Ecto neural progenitor cell (in vitro differentiated cells): ENCODE data around the gene UGT2A1.

ENCODE experiments used
- DNase-seq: peaks from one replicate; pipeline ENCODE4 v3.0.0-alpha.2; 2018; ENCODE audit warnings: low spot score

UGT2A1 gene

DNA sequence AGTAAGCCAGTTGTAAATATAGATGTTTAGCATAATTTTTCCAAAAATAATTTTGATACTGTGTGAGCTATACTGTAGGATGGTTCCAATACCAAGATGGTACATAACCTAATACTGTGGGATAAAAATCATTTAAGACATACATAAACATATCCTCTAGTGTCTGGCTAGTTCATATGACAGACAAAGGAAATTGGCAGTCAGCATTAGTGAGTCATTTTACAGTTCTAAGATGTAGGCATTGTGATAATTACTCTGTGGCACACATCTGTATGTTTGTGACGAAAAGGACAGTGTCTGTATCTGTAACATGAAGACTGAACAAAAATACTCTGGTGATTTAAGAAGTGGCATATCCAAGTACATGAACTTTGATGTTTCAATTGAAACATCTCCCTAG, 63.2 kb downstream of the UGT2A1 start:
- no peak for DNase-seq

DNA sequence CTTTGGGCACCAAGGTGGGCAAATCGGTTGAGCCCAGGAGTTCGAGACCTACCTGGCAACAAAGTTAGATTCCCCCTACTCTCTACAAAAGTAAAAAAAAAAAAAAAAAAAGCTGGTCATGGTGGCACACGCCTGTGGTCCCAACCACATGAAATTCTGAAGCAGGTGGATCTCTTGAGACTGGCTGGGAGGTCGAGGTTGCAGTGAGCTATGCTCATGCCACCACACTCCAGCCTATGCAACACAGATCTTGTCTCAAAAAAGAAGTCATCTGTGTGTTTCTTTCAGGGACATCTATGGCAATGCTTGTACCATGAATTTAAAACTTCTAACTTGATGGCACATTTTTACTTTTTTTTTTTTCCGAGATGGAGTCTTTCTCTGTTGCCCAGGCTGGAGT, 68.9 kb downstream of the UGT2A1 start:
- DNase-seq, result no peak

DNA sequence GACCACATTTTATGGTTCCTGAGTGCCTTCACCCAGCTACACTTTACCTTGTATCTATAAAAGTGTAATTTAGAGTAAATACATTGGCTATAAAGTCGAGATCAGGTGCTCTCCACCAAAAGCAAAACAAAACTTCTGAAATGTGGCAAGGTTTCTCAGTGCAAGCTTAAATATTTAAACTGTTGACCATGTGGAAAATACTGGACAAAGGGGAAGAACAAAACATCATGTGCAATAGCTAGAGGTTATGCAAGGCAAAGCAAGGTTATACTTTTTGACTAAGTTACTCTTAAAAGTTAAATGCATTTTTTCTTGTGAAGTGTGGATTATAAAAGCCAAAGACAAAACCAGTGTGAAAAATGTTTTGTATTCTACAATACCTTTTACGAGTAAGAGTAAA, 69.5 kb downstream of the UGT2A1 start:
- no peak for DNase-seq

DNA sequence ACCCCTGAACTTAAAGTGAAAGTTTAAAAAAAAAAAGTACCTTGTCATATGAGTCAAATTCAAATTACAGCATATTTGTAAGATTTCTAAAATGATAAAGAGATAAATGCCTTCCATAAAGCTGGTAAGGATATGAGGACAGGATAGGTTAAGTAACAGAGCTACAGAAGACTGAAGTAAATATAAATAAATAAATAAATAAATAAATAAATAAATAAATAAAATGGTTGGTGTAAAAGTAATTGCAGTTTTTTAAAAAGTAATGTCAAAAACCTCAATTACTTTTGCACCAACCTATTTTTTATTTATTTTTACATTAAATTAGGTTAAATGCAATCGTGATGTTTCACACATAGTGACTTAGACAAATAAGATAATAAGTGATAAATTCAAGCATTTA, 75.8 kb downstream of the UGT2A1 start:
- DNase-seq, result no peak

DNA sequence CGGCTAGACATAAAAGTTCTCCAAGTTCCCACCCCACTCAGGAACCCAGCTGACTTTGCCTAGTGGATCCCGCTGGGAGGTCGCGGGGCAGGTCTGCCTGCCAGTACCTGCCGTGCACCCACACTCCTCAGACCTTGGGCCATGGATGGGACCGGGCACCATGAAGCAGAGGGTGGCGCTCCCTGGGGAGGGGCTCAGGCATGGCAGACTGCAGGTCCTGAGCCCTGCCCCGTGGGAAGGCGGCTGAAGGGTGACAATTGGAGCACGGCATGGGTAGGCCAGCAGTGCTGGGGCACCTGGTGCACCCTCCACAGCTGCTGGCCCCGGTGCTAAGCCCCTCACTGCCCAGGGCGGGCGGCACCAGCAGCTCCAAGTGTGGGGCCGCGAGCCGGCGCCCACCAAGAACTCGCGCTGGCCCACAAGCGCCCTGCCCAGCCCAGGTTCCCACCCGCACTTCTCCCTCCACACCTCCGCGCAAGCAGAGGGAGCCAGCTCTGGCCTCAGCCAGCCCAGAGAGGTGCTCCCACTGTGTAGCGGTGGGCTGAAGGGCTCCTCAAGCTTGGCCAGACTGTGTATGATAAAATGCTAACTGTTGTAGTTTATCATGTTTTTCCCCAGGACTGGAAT, 76.7 kb downstream of the UGT2A1 start:
- DNase-seq, result no peak

- no peak for DNase-seq
Measured at GRCh38 chr4:69568787-69569186, 84.3 kb downstream of the UGT2A1 start.

- no peak for DNase-seq
Measured at GRCh38 chr4:69563424-69563823, 89.6 kb downstream of the UGT2A1 start.

DNA sequence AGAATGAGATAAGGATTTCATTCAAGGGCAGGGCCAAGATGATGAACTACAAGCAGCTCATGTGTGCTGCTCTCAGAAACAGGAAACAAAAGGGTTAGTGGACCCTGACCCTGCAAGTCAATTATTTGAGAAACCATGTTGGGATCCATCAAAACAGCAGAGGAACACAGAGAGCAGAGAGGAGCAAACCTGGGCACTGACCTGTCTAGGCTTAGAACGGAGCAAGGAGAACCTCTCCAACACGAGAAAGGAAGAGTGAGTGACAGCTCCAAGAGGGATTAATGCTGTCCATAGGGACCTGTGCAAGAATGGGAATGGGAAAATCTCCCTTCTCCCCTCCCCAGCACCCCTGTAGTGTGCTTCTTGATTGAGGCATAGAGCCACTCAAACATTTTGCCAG, 103.4 kb downstream of the UGT2A1 start:
- DNase-seq, result no peak

- DNase-seq, result no peak
Measured at GRCh38 chr4:69546134-69546765, 106.8 kb downstream of the UGT2A1 start.
